Measurements from ENCODE around the gene NUP35. TPM values are rescaled to one million over a fixed set of nuclear protein-coding genes. Genes with fewer than 3 reads are reported as not detected.

The NUP35 gene
- total and polyA plus RNA-seq, 2 experiments from 2014 or later: 15.7 to 22.6 TPM

- H3K9me3 ChIP-seq (ENCODE audit: low read depth): no peaks in the 10 kb centered on the region
- no peak for TF ChIP-seq EZH2 (IDR thresholded peaks at IDR 0.05; ENCODE audit: borderline replicate concordance)
- TF ChIP-seq EZH2phosphoT487 (IDR thresholded peaks at IDR 0.05; ENCODE audit: low read depth, severe bottlenecking, unreplicated experiment): no peak
- TF ChIP-seq CTCF (IDR thresholded peaks at IDR 0.05; ENCODE audit: poor library complexity): no peak
- no peaks in the 10 kb centered on the region for H3K27me3 ChIP-seq
- no peaks in the 10 kb centered on the region for H3K9me2 ChIP-seq (replicated peaks; ENCODE audit: insufficient read depth)
- no peak overlapping the region for H3K4me3 ChIP-seq
- peaks cover 6% of the 10 kb centered on the region for H3K79me2 ChIP-seq
- no peak overlapping the region for H3K4me2 ChIP-seq
- H4K20me1 ChIP-seq (ENCODE audit: insufficient read depth, poor library complexity, severe bottlenecking): no peaks in the 10 kb centered on the region
- H2AFZ ChIP-seq: no peak overlapping the region
- 93% methylated on average over 6 of the region's 6 CpGs for WGBS (ENCODE audit: low lambda C conversion rate, missing lambda C conversion rate)
- no peaks in the 10 kb centered on the region for H3K36me3 ChIP-seq (replicated peaks; ENCODE audit: insufficient read depth, low read depth)
- no peaks in the 10 kb centered on the region for H3K4me1 ChIP-seq (ENCODE audit: insufficient read depth)
- no peak for DNase-seq (ENCODE audit: low spot score)
- H3K27ac ChIP-seq: no peak overlapping the region
Observed at GRCh38 chr2:183172220-183172887, 48.1 kb downstream of the NUP35 start.

DNA sequence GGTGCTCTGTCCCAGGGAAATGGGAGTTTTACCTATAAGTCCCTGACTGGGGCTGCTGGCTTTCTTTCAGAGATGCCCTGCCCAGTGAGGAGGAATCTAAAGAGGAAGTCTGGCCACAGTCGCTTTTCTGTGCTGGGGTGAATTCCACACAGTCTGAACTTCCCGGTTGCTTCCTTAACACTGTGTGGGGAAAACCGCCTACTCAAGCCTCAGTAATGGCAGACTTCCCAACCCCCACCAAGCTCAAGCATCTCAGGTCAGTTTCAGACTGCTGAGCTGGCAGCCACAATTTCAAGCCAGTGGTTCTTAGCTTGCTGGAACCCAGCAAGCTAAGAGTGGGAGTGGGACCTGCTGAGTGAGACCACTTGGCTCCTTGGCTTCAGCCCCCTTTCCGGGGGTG, 54.9 kb downstream of the NUP35 start:
- Histone ChIP-seq H3K4me3 (no peak overlapping the region), H3K36me3 (replicated peaks; ENCODE audit: insufficient read depth, low read depth) (no peaks in the 10 kb centered on the region), H3K27ac (no peak overlapping the region), H3K4me2 (no peak overlapping the region), H3K9me2 (replicated peaks; ENCODE audit: insufficient read depth) (peaks cover 3% of the 10 kb centered on the region), H3K4me1 (ENCODE audit: insufficient read depth) (no peaks in the 10 kb centered on the region), H3K9me3 (ENCODE audit: low read depth) (peaks cover 12% of the 10 kb centered on the region), H3K27me3 (no peaks in the 10 kb centered on the region), H4K20me1 (ENCODE audit: insufficient read depth, poor library complexity, severe bottlenecking) (no peaks in the 10 kb centered on the region), H2AFZ (no peak overlapping the region), H3K79me2 (no peaks in the 10 kb centered on the region)
- WGBS (ENCODE audit: low lambda C conversion rate, missing lambda C conversion rate): 88% methylated on average over 4 of the region's 4 CpGs
- TF ChIP-seq CTCF (IDR thresholded peaks at IDR 0.05; ENCODE audit: poor library complexity): no peak
- no peak for TF ChIP-seq EZH2 (IDR thresholded peaks at IDR 0.05; ENCODE audit: borderline replicate concordance)
- TF ChIP-seq EZH2phosphoT487 (IDR thresholded peaks at IDR 0.05; ENCODE audit: low read depth, severe bottlenecking, unreplicated experiment): no peak
- no peak for DNase-seq (ENCODE audit: low spot score)

GRCh38 chr2:183185534-183185933, 61.3 kb downstream of the NUP35 start:
- peak; percentile 8 for DNase-seq (ENCODE audit: low spot score)
- Histone ChIP-seq H3K27me3 (no peaks in the 10 kb centered on the region), H3K9me2 (replicated peaks; ENCODE audit: insufficient read depth) (peaks cover 3% of the 10 kb centered on the region), H3K79me2 (peaks cover 3% of the 10 kb centered on the region), H3K9me3 (ENCODE audit: low read depth) (peaks cover 12% of the 10 kb centered on the region), H3K4me3 (no peak overlapping the region), H3K27ac (no peak overlapping the region), H3K36me3 (replicated peaks; ENCODE audit: insufficient read depth, low read depth) (no peaks in the 10 kb centered on the region), H3K4me2 (no peak overlapping the region), H2AFZ (no peak overlapping the region), H4K20me1 (ENCODE audit: insufficient read depth, poor library complexity, severe bottlenecking) (no peaks in the 10 kb centered on the region), H3K4me1 (ENCODE audit: insufficient read depth) (no peaks in the 10 kb centered on the region)
- TF ChIP-seq CTCF (IDR thresholded peaks at IDR 0.05; ENCODE audit: poor library complexity) (no peak), EZH2phosphoT487 (IDR thresholded peaks at IDR 0.05; ENCODE audit: low read depth, severe bottlenecking, unreplicated experiment) (no peak), EZH2 (IDR thresholded peaks at IDR 0.05; ENCODE audit: borderline replicate concordance) (no peak)

Measured in hepatocyte (in vitro differentiated cells).